Measurements from ENCODE around the gene ZBTB7C.

ZBTB7C gene

GRCh38 chr18:48326901-48327675 lies 82.1 kb downstream of the ZBTB7C start:
- DNase-seq (ENCODE audit: low read depth, low spot score): no peak

GRCh38 chr18:48325115-48325665 lies 84.0 kb downstream of the ZBTB7C start:
- no peak for DNase-seq (ENCODE audit: low read depth, low spot score)

- no peak for DNase-seq (ENCODE audit: low read depth, low spot score)
These were observed 84.5 kb downstream of the ZBTB7C start for GRCh38 chr18:48324651-48325050.

DNA sequence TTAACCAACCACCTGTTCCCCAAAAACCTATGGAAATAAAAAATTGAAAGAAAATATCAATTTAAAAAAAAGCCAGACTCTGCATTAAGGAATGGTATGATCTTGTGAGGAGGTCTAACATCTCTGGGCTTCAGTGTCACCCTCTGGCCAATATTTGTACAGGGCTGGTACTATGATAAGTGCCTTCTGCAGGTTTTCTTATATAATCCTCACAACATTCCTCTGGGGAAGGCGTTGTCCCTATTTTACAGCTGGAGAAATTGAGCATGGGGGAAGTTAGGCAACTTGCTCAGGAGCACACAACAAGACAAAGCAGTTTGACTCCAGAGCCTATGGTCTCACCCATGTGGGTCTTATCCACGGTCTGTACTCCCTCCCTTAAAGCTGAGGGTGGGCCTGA lies 86.0 kb downstream of the ZBTB7C start:
- DNase-seq (ENCODE audit: low read depth, low spot score): no peak

GRCh38 chr18:48321536-48321935 lies 87.6 kb downstream of the ZBTB7C start:
- no peak for DNase-seq (ENCODE audit: low read depth, low spot score)

DNA sequence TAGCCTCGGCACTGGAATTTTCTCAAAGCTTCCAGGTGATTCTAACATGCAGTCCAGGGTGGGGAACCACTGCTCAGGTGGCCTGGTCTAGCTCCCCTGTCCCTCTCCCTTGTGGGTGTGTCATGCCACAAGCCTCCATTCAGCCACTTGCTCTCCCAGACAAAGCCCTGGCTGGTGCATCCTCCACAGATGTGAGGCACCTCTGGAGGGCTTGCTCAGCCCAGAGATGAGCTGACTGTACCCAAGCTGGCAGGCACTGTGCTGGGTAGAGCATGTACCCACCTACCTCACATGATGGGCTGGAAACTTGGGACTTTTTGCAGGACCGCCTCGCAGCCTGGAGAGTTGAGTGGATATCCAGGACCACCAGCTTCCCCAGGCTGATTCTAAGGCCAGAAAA lies 88.1 kb downstream of the ZBTB7C start:
- DNase-seq (ENCODE audit: low read depth, low spot score): no peak

DNA sequence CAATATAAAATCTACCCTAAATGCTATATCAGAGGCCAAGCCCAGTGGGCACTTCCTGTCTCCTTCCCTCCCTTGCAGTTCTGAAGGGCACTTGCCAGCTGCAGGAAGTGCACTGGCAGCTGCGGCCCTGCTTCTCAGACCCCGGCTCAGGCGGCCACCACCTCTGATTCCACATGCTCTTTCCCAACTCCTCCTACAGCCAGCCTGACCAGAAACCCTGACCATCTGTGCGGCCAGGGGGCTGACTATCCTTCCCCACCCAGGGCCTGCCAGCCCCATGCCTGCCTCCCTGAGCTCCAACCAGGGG lies 88.6 kb downstream of the ZBTB7C start:
- no peak for DNase-seq (ENCODE audit: low read depth, low spot score)

DNA sequence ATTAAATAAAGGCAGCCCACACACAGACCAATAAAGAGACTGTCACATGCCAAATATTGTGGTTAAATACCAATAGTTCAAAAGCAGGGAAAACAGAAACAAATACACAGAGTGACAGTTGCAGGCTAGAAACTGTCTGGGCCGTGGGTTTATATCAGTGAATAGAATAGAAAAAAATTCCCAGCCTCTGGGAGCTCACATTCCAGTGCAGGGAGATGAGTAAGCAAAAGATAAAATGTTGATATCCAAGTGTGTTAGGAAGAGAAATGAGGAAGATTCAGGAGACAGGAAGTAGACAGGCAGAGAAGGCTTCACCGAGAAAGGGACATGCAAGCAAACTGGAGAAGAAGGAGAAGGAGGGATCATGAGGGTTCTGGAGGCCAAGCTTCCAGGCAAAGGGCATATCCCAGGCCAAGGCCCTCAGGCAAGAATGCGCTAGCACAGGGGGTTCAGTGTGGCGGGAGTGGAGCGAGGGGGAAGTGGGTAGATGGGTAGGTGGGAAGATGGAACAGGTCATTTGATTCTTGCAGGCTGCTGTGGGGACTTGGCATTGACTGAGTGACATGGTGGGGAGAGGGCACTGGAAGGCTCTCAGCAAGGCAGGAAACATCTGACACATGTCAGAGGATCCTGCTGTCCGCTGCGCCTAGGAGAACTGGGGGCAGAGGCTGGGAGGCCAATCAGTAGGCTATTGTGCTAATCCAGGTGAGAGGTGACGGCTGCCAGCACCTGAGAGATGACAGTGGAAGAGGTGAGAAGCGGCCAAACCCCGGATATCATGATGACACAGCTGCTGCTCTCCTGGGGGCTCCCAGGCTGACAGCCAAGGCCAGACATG lies 89.2 kb downstream of the ZBTB7C start:
- no peak for DNase-seq (ENCODE audit: low read depth, low spot score)

DNA sequence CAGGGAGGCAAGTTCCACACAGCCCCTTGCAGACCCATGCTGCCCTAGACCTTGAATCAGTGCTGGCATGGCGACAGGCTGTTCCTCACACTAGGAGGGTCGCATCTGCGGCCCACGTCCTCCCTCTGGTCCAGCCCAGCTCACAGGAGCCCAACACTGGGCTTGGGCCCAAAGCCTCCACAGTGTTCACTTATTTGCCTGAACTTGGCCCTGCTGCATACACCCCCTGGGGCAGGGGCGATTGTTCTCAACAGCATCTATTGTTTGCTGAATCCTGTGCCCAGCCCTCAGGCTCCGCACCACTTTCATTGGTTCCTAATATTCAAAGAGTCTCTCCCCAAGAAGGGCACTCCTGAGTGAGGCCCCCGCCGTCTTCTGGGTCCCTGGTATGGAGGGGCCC lies 90.7 kb downstream of the ZBTB7C start:
- DNase-seq (ENCODE audit: low read depth, low spot score): no peak

DNA sequence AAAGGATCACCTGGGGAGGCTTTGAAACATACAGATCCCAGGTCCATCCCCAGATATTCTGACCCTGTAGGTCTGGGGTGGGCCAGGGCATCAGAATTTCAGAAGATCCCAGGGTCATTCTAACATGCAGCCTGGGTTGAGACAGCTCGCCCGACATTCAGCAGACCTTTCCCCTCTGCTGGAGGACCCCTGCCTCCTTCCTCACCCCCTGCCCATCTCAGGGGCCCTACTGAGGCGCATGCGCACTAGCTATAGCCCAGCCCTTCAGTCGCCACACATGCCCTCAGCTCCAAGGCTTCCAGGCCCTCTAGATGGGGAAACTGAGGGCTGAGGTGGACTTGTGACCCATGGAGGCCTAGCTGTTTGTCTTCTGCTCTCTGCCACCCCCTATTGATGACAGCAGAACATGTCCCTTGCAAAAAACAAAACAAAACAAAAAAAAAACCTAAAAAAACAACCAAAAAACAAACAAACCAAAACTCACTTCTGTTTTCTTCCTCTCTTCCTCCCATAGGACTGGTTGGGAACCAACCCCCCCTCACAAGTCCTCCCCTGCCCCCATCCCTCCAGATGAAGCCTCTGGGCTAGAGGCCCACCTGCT lies 91.3 kb downstream of the ZBTB7C start:
- DNase-seq (ENCODE audit: low read depth, low spot score): no peak

GRCh38 chr18:48316177-48316576 lies 93.0 kb downstream of the ZBTB7C start:
- DNase-seq (ENCODE audit: low read depth, low spot score): no peak

DNA sequence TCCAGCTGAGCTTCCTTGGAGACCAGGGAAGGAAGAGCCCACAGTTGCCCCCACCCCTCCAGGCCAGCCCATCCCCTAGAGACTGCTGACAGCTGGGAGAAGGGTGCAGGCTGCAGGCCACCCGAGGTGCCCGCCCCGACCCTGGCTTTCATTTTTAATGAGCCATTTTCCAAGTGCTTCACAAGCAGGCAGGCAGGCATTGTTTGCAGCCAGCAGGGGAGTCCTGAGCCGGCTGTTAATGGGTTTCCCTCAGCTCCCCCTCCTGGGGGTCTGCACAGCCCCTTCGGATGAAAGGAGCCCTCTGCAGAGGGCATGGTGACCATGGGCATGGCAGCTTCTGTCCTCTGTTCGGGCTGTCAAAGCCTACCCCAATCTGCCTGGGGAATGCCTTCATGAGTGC lies 94.5 kb downstream of the ZBTB7C start:
- DNase-seq (ENCODE audit: low read depth, low spot score): no peak

GRCh38 chr18:48313792-48314191 lies 95.4 kb downstream of the ZBTB7C start:
- no peak for DNase-seq (ENCODE audit: low read depth, low spot score)

DNA sequence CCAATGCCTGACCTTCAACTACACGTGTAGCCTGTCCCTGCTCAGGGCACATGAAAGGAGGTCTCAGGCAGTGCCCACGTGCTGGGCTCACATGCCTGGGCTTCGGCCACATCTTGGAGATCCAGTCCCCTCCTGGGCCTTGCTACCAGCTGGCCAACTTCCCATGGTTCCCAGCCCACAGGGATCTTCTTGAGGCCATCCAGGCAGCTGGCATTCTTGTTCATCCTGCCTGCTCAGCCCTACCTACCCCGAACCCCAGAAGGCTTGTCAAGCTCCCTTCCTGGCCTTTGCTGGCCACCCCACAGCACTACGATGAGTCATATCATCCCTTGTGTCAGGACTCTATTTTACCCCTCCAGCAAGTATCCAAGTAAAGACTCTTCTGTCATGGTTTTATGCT lies 97.1 kb downstream of the ZBTB7C start:
- no peak for DNase-seq (ENCODE audit: low read depth, low spot score)

DNA sequence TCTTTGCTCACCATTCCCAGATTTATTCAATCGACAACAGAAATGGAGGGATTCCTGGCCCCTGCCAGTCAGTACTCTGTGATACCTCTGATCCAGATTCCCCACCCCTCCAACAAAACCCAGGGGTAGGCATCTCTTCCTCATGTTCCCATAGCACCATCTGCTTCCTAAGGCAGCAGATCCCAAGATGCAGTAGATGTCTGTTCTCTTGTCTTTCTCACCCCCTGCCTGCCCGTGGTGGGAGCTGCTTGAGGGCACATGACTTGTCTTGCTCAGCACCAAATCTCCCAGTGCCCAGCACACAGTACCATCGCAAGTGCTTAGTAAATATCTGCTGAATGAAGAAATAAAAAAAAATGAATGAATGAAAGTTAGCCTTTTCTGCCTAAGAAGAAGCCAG lies 98.2 kb downstream of the ZBTB7C start:
- DNase-seq (ENCODE audit: low read depth, low spot score): no peak

GRCh38 chr18:48310353-48310752 lies 98.8 kb downstream of the ZBTB7C start:
- no peak for DNase-seq (ENCODE audit: low read depth, low spot score)

DNA sequence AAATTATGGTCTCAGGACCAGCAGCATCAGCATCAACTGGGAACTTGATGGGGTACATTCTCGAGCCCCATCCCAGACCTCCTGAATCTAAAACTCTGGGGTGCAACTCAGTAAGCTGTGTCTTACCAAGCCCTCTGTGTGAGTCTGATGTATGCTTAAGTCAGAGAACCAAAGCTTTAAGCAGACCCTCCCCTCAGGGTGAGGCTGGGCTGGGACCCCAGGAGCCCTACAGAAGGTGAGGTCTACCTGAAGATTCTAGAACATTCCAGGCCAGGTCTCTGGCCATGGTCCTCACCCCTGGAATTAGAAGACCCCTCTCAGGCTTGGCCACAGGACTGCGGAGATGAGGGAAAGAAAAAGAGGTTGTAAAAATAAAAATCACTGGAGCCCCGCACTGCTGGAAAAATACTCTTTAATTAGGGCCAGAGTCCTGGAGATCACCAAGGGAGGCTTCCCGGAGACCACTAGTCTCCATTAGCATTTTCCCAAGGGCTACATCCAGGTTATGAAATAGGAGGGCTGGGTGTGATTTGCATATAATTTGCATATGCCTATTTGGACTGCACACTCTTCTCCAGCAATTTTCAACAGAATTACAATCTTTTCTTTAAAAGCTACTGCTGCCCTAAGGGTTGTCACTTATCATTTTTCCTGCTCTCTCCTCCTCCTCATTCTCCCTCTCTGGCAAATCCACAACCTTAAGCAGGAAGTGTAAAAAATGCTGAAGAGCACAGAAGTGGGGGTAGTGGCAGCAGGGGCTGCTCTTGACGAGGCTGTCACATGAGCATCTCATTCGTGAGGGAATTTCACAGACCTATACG lies 100.2 kb downstream of the ZBTB7C start:
- DNase-seq (ENCODE audit: low read depth, low spot score): no peak

DNA sequence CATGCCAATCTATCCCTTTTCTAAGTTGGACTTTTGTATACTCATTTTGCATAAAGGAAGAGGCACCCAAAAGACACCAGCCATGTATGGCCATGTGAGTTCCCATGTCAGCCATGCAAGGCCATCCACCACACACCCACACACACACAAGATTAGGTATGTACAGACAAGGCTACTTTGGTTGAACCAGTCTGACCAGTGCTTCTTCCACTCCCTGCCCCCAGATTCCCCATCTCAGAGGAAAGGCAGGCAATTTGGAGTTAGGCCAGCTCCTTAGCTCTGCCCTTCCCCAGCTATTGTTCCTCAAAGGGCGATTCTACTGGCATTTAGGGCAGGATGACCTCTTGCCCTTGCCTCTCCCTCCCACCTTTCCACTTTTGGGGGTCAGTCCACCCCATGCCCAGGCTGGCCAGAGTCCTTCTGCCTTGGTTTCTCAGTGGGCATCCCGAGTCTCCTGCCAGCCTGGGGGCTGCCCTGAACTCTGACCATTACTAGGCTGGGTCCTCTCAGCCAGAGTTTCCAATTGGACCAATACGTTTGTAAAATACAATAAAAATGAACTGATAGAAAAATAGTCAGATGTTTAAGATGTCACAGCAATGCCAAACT lies 101.1 kb downstream of the ZBTB7C start:
- DNase-seq (ENCODE audit: low read depth, low spot score): no peak

GRCh38 chr18:48306838-48307237 lies 102.3 kb downstream of the ZBTB7C start:
- no peak for DNase-seq (ENCODE audit: low read depth, low spot score)

GRCh38 chr18:48304906-48305693 lies 104.1 kb downstream of the ZBTB7C start:
- no peak for DNase-seq (ENCODE audit: low read depth, low spot score)

Measured in activated naive CD8-positive, alpha-beta T cell treated with anti-CD3 and anti-CD28 coated beads, Interleukin-2, amount 50 U/mL, for 16 hours (primary cell).